Lung (tissue), 12 donors: ENCODE data around the gene APPBP2. TPM values are rescaled to one million over a fixed set of nuclear protein-coding genes. Genes with fewer than 3 reads are reported as not detected.

ENCODE experiments used
- ATAC-seq: fragments of 200-7000 bp; cut with Tn5 transposase; one replicate; pipeline ENCODE4 v1.9.1; 2020; ENCODE audit warnings: moderate number of reproducible peaks; ENCODE audit not compliant: insufficient read depth, low FRiP score
- DNase-seq, 3 donors: peaks; one replicate each; pipeline ENCODE4 v3.0.0-alpha.2; 2013 to 2017
- H3K27ac ChIP-seq, 2 donors: one replicate each; pipeline ENCODE4 v1.5.1; 2013; ENCODE audit warnings: mild to moderate bottlenecking in 2 of 2, moderate library complexity in 2 of 2, control low read depth in 1 of 2, inconsistent platforms in 1 of 2, low read depth in 1 of 2, low read length in 1 of 2
- H3K27me3 ChIP-seq, 3 donors: one replicate each; pipeline ENCODE4 v1.5.1; 2013; ENCODE audit warnings: low read length in 2 of 3; ENCODE audit not compliant: control insufficient read depth in 3 of 3, insufficient read depth in 3 of 3
- H3K36me3 ChIP-seq, 4 donors: one replicate each; pipeline ENCODE4 v1.5.1; 2013; ENCODE audit warnings: low read length in 4 of 4, mild to moderate bottlenecking in 1 of 4, moderate library complexity in 1 of 4; ENCODE audit not compliant: control insufficient read depth in 4 of 4, insufficient read depth in 4 of 4
- H3K4me1 ChIP-seq, 5 donors: one replicate each; pipeline ENCODE4 v1.5.1; 2013; ENCODE audit warnings: low read length in 5 of 5, mild to moderate bottlenecking in 2 of 5, moderate library complexity in 1 of 5; ENCODE audit not compliant: control insufficient read depth in 5 of 5, insufficient read depth in 5 of 5
- H3K4me3 ChIP-seq: one replicate; pipeline ENCODE4 v1.5.1; 2013; ENCODE audit warnings: mild to moderate bottlenecking, control low read depth, moderate library complexity
- H3K9ac ChIP-seq, 2 donors: one replicate each; pipeline ENCODE4 v1.5.1; 2013; ENCODE audit warnings: low read length in 2 of 2, control low read depth in 1 of 2; ENCODE audit not compliant: insufficient read depth in 1 of 2
- H3K9me3 ChIP-seq, 4 donors: one replicate each; pipeline ENCODE4 v1.5.1; 2013; ENCODE audit warnings: low read length in 3 of 4, mild to moderate bottlenecking in 1 of 4, moderate library complexity in 1 of 4; ENCODE audit not compliant: control insufficient read depth in 4 of 4, insufficient read depth in 3 of 4
- CTCF ChIP-seq: IDR thresholded peaks from 2 replicates; pipeline ENCODE4 v1.5.1; 2012; ENCODE audit warnings: mild to moderate bottlenecking; ENCODE audit errors: control extremely low read depth, extremely low read depth
- WGBS, 2 donors: extraction: QIAGEN DNeasy Blood & Tissue Kit; methylation state at CpG; one replicate each; pipeline ENCODE4 v1.1.7; 2013; 5-methylcytosine and 5-hydroxymethylcytosine counted together
- polyA plus RNA-seq, 2 donors: library from polyadenylated mRNA; stranded (reverse); fragments of 200-250 nt; gene quantifications; one replicate each; pipeline ENCODE4 v1.2.1, GENCODE V29; 2013
- total RNA-seq, 2 donors: library from RNA; depleted of rRNA in 1 of 2; stranded (reverse); fragments of >200 nt in 1 of 2; gene quantifications; one replicate each; pipeline ENCODE4 v1.2.1, GENCODE V29; 2014 to 2021
- donor health status: control.
- donor health status: control.
- donor health status: Bipolar disorder and iron deficiency.
- donor health status: healthy.
- donor health status: DM: yes; HTN: yes; CAD: no.

Gene APPBP2
- total and polyA plus RNA-seq, 4 donors: 5.7 to 57.8 (median 20.6) TPM

DNA sequence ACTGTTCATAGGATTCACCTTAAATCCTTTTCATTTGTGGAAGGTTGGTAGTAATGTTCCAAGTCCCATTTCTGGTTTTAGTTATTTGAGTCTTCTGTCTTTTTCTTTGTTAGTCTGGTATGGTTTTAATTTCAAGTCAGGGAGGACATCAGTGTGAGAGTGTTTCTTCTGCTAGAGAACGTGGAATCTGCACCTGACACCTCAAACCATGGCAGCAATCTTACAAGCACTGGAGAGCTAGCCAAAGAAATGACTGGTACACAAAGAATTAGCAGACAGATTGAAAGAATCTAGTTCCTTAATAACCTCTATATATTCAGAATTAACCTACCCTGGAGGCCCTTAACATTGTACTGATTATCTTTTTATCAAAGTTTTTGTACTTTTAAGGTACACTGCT is 53.6 kb downstream of the APPBP2 start:
- Histone ChIP-seq H3K27me3 (no peaks in the 10 kb centered on the region), H3K27ac (no peak overlapping the region), H3K4me3 (no peak overlapping the region), H3K36me3 (peaks cover 2 to 29% (median 7%) of the 10 kb centered on the region in 4 donors), H3K9ac (no peak overlapping the region), H3K9me3 (no peaks in the 10 kb centered on the region), H3K4me1 (peaks cover 2 to 18% (median 7%) of the 10 kb centered on the region in 5 donors)
- no peak for DNase-seq
- WGBS, 2 donors: 90 to 91% methylated on average over 1 of the region's 1 CpG
- TF ChIP-seq CTCF: no peak
- no peak for ATAC-seq

- ATAC-seq: no peak
- H3K4me1 ChIP-seq: peaks cover 2 to 18% (median 7%) of the 10 kb centered on the region in 5 donors
- no peak overlapping the region for H3K9ac ChIP-seq
- 86 to 98% methylated on average over 4 of the region's 4 CpGs for WGBS, 2 donors
- no peaks in the 10 kb centered on the region for H3K9me3 ChIP-seq
- no peak overlapping the region for H3K4me3 ChIP-seq
- no peak for DNase-seq
- H3K27ac ChIP-seq: no peak overlapping the region
- peaks cover 2 to 24% (median 5%) of the 10 kb centered on the region in 4 donors for H3K36me3 ChIP-seq
- TF ChIP-seq CTCF: no peak
- H3K27me3 ChIP-seq: no peaks in the 10 kb centered on the region
Measured at GRCh38 chr17:60471451-60471850, 54.6 kb downstream of the APPBP2 start.

GRCh38 chr17:60468371-60468770 is 57.7 kb downstream of the APPBP2 start:
- Histone ChIP-seq H3K9ac (peak overlapping the region in 1 of 2 donors; percentile 26), H3K36me3 (peaks cover 11 to 45% (median 22%) of the 10 kb centered on the region in 4 donors), H3K4me3 (no peak overlapping the region), H3K27ac (no peak overlapping the region), H3K9me3 (no peaks in the 10 kb centered on the region), H3K4me1 (peaks cover 2 to 18% (median 7%) of the 10 kb centered on the region in 5 donors), H3K27me3 (no peaks in the 10 kb centered on the region)
- peak in 2 of 3 donors; percentile 25 to 42 for DNase-seq
- ATAC-seq: no peak
- TF ChIP-seq CTCF: no peak

DNA sequence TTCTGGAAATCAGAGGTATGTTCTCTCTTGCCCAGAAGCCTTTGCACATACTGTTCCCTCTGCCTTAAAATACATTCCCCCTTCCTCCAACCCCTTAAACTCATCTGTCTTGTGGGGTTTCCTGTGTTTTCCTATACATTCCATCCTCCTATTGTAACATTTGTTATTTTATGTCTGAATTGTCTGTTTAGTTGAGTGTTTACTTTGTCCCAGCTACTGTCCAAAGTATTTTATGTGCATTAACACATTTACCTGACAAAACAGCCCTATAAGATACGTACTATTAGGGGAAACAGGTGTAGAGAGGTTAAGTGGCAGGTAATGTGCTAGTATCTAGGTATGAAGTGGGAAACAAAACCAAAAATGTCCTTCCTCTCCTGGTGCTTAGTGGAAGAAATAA is 61.7 kb downstream of the APPBP2 start:
- Histone ChIP-seq H3K36me3 (peaks cover 20 to 55% (median 30%) of the 10 kb centered on the region in 4 donors), H3K9ac (no peak overlapping the region), H3K4me1 (peaks cover 2 to 12% (median 6%) of the 10 kb centered on the region in 5 donors), H3K9me3 (no peaks in the 10 kb centered on the region), H3K4me3 (no peak overlapping the region), H3K27me3 (no peaks in the 10 kb centered on the region), H3K27ac (no peak overlapping the region)
- TF ChIP-seq CTCF: no peak
- DNase-seq (no peak), ATAC-seq (no peak)
- 92 to 98% methylated on average over 1 of the region's 1 CpG for WGBS, 2 donors
